ENCODE measurements around the gene ANTXR1.

Gene ANTXR1

GRCh38 chr2:69175790-69176715 lies 163.1 kb downstream of the ANTXR1 start:
- in situ Hi-C loops (cut with HindIII; ENCODE audit: low sequenced_read_pairs): no loop called here

- in situ Hi-C loops (cut with HindIII; ENCODE audit: low sequenced_read_pairs): no loop called here
These were observed 164.2 kb downstream of the ANTXR1 start for GRCh38 chr2:69177063-69177771.

GRCh38 chr2:69177785-69178636 lies 165.0 kb downstream of the ANTXR1 start:
- in situ Hi-C loops (cut with HindIII; ENCODE audit: low sequenced_read_pairs): no loop called here

GRCh38 chr2:69178756-69179155 lies 165.8 kb downstream of the ANTXR1 start:
- in situ Hi-C loops (cut with HindIII; ENCODE audit: low sequenced_read_pairs): no loop called here

GRCh38 chr2:69180227-69180626 lies 167.2 kb downstream of the ANTXR1 start:
- in situ Hi-C loops (cut with HindIII; ENCODE audit: low sequenced_read_pairs): no loop called here

GRCh38 chr2:69180974-69181373 lies 168.0 kb downstream of the ANTXR1 start:
- in situ Hi-C loops (cut with HindIII; ENCODE audit: low sequenced_read_pairs): no loop called here

- in situ Hi-C loops (cut with HindIII; ENCODE audit: low sequenced_read_pairs): no loop called here
These were observed 168.9 kb downstream of the ANTXR1 start for GRCh38 chr2:69181806-69182427.

- in situ Hi-C loops (cut with HindIII; ENCODE audit: low sequenced_read_pairs): no loop called here
These were observed 170.7 kb downstream of the ANTXR1 start for GRCh38 chr2:69183659-69184058.

GRCh38 chr2:69184224-69184623 lies 171.2 kb downstream of the ANTXR1 start:
- in situ Hi-C loops (cut with HindIII; ENCODE audit: low sequenced_read_pairs): no loop called here

- in situ Hi-C loops (cut with HindIII; ENCODE audit: low sequenced_read_pairs): no loop called here
These were observed 172.8 kb downstream of the ANTXR1 start for GRCh38 chr2:69185807-69186206.

- in situ Hi-C loops (cut with HindIII; ENCODE audit: low sequenced_read_pairs): no loop called here
These were observed 173.6 kb downstream of the ANTXR1 start for GRCh38 chr2:69186614-69187013.

GRCh38 chr2:69188182-69188900 lies 175.4 kb downstream of the ANTXR1 start:
- in situ Hi-C loops (cut with HindIII; ENCODE audit: low sequenced_read_pairs): no loop called here

- in situ Hi-C loops (cut with HindIII; ENCODE audit: low sequenced_read_pairs): no loop called here
These were observed 177.9 kb downstream of the ANTXR1 start for GRCh38 chr2:69190743-69191404.

- in situ Hi-C loops (cut with HindIII; ENCODE audit: low sequenced_read_pairs): no loop called here
These were observed 178.7 kb downstream of the ANTXR1 start for GRCh38 chr2:69191634-69192033.

- in situ Hi-C loops (cut with HindIII; ENCODE audit: low sequenced_read_pairs): no loop called here
These were observed 179.4 kb downstream of the ANTXR1 start for GRCh38 chr2:69192176-69192945.

GRCh38 chr2:69195706-69196105 lies 182.7 kb downstream of the ANTXR1 start:
- in situ Hi-C loops (cut with HindIII; ENCODE audit: low sequenced_read_pairs): no loop called here

- in situ Hi-C loops (cut with HindIII; ENCODE audit: low sequenced_read_pairs): no loop called here
These were observed 183.5 kb downstream of the ANTXR1 start for GRCh38 chr2:69196327-69197117.

GRCh38 chr2:69200107-69200520 lies 187.1 kb downstream of the ANTXR1 start:
- in situ Hi-C loops (cut with HindIII; ENCODE audit: low sequenced_read_pairs): no loop called here
